A204.1 (cell line): ENCODE measurements around the gene SLC45A3.
"Not testable (repeated sequence)": the region's sequence is repeated elsewhere in the genome, so short reads cannot be mapped to it uniquely, and the experiment has no call there.

ENCODE experiments used
- FAIRE-seq: peaks from 2 replicates; lab custom pipeline; 2012; peaks lifted over from hg19 to GRCh38; lab: Jason Lieb, UNC

The SLC45A3 gene

DNA sequence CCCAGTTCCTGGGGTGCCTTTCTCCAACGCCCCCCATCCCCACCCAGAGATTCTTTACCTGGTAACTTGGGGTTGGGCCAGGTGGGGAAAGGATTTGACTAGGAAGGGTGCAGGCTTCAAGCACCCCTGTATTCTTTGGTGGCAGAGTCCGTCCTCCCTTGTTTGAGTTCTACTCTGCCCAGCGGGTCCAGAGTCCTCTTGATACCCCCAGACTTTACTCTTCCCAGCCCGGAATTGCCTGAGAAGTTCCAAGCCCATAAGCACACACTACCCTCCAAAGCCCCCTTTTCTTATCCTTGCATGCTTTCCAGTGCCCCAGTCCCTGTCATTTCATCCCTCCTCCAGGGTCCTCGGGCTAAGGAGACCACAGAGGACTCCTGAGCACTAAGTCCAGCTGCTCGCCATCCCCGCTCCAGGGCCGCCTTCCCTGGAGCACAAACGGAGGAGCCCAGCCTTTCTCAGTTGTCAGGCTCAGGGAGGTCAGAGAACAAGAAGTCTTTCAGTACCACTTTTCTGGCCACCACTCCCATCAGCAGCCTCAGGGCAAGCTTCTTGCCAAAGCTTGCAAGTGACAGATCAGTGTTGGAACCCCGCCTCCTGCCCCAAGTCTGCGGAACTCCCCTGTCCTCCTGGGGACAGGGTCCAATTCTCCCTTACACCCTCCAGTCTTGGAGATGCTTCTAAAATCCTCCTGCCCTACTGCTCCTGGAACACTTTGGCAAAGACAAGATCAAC lies 12.2 kb downstream of the SLC45A3 start:
- FAIRE-seq: no peak

DNA sequence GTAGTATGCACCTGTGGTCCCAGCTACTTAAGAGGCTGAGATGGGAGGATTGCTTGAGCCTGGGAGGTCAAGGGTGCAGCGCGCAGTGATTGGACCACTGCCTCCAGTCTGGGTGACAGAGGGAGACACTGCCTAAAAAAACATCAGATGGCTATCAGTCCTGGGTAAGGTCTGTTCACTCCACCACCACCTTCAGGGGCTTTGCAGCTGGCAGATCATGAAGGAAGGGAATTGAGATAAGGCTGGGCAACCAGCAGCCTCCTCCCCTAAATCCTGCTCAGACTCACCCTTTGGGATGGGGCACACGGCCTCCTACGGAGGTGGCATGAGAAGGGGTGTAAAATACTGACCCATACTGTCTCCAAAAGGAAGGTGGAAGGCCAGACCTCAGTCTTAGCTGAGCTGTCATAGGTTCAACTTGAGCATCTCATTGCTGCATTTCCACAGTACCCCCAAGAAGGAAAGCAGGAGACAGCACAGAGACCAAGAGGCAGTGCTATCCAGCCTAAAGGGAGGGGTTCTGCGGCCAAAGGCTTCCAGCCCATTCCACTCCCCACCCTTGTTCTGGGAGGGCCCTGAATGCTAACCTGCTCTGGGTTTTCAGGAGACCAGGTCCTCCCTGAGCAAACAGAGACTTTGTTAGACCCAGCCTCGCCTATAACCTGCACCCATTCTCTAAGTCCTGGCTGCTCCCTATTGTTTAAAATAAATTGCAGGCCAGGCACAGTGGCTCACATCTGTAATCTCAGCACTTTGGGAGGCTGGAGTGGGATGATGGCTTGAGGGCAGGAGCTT lies 13.7 kb downstream of the SLC45A3 start:
- no peak for FAIRE-seq

DNA sequence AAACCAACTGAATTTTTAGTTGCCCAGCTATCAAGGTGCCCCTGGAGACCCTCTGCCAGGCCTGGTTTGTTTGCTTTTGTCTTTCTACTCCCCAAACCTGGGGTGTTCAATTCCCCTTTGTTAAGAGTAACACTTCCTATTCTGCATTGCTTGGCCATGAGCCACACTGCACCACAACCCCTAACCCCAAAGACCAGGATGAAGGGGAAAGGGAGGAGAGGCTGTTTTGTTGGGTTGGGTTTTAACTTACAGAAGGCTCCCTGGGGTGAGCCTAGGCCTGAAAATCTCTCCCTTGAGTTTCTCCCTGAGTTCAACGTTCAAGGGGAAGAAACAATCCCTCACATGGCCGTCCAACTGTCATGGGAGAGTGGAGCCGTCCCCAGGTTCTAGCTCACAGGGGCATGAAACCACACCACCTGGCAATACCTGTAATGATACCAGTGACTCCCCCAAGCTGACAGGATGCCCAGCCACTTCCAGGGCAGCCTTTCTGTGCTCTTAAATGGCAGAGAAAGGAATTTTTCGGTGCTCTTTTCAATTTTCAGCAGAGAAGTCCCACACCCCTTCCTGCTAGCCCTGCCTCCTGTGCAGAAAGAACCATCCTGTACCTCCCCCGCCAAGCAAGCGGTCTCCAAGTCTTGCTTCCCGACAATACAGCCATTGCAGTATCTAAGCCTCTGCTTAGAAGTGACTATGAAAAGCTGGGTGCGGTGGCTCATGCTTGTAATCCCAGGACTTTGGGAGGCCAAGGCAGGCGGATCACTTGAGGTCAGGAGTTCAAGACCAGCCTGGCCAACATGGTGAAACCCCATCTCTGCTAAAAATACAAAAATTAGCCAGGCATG lies 14.9 kb downstream of the SLC45A3 start:
- FAIRE-seq: no peak

DNA sequence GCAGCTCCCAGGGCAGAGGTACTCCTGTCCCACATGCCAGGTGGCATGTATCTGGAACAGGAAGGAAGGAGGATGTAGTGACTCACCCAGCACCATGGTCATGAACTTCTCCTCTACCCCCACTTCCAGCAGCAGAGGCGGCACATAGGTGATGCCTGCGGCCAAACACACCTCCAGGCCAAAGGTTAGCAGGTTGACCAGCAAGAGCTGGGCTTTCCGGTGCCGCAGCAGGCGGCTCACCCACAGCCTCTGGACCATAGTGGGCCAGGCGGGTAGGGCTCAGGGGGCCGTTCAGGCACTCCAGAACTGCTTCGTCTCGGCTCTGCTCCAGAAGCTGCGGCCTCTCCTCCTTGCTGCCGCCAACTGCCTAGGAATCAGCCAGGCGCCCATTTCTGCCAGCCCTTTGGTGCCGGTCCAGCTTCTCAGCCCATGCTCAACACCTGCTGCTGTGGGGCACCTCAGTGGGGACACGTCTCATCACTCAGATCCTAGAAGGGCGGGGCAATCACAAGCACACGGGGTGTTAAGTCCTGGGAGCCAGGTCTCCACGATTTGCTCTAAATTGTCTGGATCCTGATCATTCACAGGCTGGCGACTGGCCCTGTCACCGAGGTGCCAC lies 15.8 kb downstream of the SLC45A3 start:
- no peak for FAIRE-seq

DNA sequence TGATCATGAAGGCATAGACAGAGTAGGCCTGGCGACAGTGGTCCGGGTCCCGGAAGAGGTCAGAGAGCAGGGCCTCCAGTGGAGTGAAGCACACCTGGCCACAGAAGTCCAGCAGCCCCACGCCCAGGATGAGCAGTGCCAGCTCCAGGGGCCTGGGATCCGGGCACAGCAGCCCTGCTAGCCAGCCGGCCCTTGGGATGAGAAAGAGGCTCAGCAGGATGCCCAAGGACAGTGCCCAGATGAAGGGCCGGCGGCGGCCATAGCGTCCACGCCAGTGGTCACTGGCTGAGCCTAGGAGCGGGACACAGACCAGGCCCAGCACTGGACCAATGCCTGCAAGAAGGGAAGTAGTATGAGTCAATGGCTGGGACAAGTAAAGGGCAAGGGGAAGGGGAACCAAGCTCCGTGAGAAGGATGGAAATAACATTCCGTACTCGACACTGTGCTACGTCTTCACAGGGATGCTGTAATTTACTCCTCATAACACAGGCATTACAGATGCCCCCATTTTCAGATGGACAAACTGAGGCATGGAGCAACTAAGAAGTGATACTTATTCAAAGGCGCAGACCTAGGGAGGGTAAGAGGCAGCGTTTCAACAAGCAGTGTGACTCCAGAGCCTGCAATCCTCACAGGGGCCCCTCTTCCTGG lies 16.9 kb downstream of the SLC45A3 start:
- FAIRE-seq: no peak

DNA sequence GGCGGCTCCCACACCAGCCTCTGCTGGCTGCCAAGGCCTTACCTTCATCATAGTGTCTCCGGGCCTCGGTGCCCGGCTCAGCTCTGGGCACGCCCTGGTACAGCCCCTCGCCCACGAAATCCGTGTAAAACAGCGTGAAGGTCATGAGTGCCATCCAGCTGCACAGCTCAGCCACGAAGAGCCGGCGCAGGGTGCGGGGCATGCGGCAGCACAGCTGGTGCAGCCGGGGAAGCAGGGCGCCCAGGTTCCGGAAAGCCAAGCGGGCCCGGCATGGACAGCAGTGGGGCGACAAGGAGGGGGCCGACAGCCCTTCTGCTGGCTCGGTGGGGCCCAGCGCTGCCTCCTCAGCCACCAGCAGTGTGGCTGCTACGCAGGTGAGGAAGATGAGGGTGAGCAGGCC lies 17.5 kb downstream of the SLC45A3 start:
- FAIRE-seq: no peak

DNA sequence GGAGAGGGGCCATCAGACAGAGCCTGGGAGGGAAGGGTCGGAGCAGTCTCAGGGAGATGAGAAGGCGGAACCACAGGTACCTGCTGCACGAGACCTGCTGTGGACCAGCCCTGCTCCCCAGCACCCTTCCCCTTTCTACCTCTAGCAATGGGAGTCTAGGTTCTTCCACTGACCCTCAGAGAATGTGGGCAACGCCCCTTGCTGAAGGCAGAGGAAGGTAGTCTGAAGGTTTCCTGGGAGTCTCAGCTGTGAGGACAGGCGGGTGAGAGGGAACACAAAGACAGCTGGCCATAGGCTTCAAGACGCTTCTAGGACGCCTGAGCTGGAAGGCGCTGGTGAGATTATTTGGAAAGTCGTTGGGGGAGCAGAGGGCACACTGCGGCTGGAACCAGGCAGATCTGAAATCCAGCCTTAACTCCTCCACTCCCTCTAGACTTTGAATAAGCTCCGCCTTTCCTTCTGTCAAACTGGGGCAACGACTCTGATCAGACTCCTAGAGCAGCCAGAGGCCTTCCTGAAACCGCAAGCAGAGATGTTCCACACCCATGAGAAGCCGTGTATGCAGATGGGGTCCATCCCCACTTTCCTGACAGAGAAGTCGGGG lies 18.1 kb downstream of the SLC45A3 start:
- no peak for FAIRE-seq

DNA sequence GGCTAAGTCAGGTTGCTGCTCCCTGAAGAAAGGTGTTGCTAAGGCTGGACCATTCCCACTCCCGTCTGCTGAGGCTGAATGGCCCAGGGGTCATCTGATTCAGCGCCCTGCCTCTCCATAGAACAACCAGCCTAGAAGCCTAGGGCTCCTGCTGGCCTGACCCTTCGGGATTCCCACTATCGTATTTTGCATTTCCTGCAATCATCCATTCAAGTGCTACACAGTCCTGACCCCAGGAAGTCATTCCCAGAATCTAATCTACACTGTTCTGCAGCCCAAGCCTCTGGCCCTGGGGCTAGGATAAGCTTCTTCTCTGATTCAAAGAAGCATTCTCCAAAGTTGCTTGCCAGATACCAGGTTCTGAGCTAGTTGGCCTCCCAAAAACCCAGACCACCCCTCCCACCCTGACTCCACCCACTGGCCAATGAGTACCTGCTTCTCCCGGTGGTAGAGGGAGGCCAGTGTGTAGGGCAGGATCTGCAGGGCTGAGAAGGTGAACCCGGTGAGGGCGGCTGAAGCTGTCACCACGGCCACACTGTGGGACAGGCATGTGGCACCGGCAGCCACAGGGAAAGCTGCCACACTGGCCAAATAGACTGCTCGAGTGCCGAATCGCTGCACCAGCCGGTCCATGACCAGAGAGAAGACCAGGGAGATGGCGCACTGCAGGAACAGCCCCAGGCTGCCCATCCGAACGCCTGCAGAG lies 18.7 kb downstream of the SLC45A3 start:
- FAIRE-seq: no peak

DNA sequence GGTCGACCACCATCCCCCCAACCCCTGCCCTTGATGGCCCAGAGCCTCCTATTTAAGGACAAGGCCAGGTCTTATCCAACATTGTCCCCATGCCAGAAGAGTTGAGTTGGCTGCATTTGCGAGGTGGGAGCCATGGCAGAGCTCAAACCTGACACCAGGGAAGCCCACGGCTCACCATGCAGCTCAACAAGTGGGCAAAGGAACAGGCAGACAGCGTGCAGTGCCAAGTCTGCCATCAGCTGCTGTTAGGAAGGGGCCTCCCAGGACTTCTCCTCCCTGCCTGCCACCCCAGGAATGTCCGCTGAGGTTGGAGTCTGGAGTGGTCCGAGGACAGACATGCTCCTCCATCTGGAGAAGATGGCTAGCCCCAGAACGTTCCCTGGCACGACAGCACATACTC lies 19.9 kb downstream of the SLC45A3 start:
- FAIRE-seq: no peak

DNA sequence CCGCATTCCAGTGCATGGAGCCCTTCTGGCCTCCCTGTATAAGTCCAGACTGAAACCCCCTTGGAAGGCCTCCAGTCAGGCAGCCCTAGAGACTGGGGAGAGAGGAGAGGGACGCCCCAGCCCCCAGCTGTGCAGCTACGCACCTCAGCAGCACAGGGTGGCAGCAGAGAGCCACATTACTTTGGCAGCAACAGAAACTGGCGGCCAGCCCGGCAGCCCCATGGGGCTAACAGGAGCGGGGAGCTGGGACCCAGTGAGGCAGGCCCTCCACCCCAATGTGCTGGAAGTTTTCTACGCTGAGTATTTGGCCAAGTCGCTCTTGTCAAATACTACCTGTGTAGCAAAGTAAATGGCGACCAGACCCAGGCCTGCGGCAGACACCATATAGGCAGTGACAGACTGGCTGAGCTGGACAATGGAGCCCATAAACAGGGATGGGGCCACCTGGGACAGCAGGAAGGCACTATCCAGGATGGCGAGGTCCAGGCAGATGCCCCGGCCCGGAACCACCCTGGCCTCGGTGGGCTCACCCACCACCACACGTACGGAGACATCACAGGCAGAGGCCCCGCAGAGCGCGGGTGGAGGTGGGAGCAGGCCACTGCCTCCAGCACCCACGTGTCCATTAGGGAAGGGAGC lies 21.2 kb downstream of the SLC45A3 start:
- no peak for FAIRE-seq

DNA sequence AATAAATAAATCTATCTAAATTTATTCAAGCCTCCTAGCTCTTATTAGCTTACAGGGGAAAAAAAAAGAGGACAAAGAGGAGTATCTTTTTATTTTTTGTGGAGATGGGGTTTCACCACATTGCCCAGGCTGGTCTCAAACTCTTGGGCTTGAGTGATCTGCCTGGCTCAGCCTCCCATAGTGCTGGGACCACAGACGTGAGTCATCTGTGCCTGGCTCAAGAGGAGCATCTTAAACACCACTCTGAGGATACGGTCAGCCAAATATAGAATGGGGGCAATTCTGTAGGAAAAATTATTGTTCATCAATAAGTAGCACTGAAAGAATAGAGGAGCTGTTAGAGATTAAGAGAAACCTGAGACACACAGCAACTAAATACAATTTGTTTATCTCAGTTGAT lies 24.1 kb downstream of the SLC45A3 start:
- no peak for FAIRE-seq

DNA sequence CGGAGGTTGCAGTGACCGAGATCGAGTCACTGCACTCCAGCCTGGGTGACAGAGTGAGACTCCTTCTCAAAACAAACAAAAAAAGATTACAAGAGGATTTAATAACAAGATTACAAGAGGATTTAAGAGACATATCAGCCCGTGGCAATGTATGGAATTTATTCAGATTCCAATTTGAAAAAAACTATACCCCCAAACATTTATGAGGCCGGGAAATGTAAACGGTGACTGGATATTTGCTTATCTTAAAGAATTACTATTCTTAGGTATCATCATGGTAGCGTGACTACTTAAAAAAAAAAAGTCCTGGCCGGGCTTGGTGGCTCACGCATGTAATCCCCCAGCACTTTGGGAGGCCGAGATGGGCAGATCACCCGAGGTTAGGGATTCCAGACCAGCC lies 27.3 kb downstream of the SLC45A3 start:
- FAIRE-seq: no peak

DNA sequence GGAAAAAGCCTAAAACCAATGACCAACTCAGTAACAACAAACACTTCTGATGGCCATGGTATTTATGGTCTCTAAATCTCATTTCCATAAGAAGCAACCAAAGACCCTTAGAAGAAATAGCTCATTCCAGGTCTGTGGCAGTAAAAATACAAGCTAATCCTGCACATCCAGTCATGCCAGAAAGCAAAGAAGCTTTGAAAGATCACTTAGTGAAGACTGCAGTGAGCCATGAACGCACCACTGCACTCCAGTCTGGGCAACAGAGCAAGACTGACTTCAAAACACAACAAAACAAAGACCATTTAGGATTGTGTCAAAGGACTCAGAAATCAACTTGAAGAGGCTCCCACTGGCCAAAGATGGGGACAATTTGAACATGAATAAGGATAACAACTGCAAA lies 30.1 kb downstream of the SLC45A3 start:
- no peak for FAIRE-seq

DNA sequence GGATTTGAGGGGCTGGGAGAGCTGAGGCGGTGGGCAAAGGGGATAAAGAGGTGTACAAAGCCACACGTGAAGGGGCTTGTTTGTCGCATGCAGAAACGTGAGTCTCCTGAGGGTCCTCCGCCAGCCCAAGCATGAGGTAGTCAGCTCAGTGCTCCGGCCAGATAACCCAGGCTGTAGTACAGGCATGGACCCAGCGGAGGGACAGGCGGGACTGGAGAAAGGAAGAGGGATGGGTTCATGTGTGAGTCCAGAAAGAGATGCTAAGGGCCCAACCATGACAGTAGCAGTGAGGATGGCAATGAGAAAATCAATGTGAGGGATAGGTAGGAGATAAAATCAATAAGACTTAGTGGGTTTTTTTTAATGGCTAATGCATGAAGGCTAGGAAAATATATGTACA lies 34.8 kb downstream of the SLC45A3 start:
- FAIRE-seq: no peak

DNA sequence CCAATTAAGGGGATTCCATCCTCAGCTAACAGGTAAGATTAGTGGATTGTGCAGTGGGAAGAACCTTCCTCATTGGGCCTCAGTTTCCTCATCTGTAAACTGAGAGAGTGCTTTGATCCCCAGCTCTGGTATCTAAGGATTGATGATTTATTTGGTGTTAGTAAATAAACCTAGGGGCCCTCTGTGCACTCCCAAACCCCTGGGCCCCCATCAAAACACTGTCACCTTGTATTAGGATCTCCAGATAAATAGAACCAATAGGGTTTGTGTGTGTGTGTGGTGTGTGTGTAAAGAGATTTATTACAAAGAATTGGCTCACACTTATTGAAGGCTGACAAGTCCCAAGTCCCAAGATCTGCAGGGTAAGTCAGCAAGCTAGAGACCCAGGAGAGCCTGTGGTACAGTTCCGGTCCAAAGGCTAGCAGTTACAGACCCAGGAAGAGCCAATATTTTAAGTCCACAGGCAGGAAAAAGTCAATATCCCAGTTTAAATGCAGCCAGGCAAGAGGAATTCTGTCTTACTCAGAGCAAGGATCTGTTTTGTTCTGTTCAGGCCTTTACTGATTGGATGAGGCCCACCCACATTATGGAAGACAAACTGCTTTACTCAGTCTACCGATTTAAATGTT lies 37.5 kb downstream of the SLC45A3 start:
- no peak for FAIRE-seq

DNA sequence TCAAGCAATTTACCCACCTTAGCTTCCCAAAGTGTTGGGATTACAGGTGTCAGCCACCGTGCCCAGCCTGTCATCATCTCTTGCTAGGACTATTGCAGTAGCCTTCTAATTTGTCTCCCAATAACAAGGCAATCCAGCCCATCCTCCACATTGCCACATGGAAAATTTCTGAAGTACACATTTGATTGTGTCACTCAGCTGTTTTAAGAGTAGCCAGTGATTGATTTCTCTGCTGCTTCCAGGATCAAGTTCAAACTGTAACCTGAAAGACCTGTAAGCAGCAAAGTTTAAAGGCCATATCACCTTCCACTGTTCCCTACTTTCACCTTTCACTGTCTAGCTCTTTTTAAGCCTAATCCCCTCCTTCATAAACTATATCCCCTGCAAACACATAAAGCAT lies 40.7 kb downstream of the SLC45A3 start:
- FAIRE-seq: no peak

DNA sequence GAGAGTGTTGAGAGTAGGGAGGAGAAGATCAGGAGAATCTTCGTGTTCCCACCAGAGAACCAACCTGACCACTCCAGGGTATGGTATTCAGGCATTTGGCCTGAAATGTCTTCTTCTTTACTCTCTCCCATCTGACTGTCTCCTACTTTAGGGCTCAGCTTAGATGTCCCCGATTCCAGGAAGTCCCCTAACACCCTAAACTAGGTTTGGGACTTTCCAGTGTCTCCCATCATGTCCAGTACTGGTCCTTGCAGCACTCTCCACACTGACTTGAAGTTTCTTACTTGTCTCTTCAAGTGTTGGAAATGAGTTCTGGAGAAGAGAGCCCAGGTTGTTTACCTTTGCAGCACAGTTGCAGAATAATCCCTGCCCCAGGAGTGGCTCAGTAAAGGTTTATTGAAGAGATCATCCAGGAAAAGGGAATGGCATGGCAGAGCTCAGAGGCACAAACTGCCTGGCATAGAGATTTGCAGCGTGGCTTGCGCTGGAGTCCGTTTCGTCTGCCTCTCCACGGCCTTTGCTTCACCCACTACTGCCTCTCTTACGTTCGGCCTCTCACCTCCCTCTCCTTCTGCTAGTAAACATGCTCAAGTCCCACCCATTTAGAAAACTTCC lies 42.3 kb downstream of the SLC45A3 start:
- FAIRE-seq: no peak

DNA sequence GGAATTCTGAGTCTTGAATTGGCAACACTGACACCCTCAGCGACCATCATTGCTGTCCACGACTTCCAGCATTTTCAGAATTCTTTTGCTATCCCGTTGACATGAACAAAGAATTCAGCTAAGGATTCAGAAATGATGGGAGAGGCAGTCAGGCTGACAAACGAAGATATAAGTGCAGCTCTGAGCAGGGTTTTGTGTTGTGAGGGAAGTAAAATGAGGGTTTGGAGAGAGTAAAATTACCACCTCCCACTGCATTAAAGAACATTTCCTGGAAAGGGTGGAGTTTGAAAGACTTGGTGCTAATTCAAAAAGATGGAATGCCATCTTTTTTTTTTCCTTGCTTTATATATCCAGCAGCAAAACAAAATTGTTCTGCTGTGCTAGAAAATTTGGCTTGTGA lies 43.6 kb downstream of the SLC45A3 start:
- no peak for FAIRE-seq

DNA sequence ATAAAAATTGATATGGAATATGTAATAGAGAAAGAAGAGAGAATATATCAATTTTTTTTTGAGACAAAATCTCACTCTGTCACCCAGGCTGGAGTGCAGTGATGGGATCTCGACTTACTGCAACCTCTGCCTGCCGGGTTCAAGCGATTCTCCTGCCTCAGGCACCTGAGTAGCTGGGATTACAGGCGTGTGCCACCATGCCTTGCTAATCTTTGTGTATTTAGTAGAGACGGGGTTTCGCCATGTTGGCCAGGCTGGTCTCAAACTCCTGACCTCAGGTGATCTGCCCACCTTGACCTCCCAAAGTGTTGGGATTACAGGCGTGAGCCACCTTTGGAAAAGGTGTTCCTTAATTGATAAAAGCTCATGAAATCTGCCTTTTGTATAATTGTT lies 44.2 kb downstream of the SLC45A3 start:
- not testable (repeated sequence) for FAIRE-seq
